Progenitor cell of endocrine pancreas (in vitro differentiated cells): Measurements from ENCODE around the gene OSGIN1. TPM values are rescaled to one million over a fixed set of nuclear protein-coding genes. Genes with fewer than 3 reads are reported as not detected.

Experiments used
- DNase-seq: peaks from one replicate; pipeline ENCODE4 v3.0.0; 2021; ENCODE audit warnings: low spot score; ENCODE audit not compliant: unreplicated experiment
- H3K27ac Mint-ChIP-seq: 2 replicates; pipeline ENCODE4 v1.8.0; 2021; ENCODE audit warnings: mild to moderate bottlenecking, moderate library complexity, mixed read lengths
- H3K27me3 Mint-ChIP-seq: 2 replicates; pipeline ENCODE4 v1.8.0; 2021; ENCODE audit warnings: mixed read lengths
- H3K36me3 Mint-ChIP-seq: 2 replicates; pipeline ENCODE4 v1.8.0; 2022; ENCODE audit warnings: mixed read lengths; ENCODE audit not compliant: insufficient read depth
- H3K4me1 Mint-ChIP-seq: 2 replicates; pipeline ENCODE4 v1.8.0; 2021; ENCODE audit warnings: low read depth, mixed read lengths
- H3K4me3 Mint-ChIP-seq: 2 replicates; pipeline ENCODE4 v1.8.0; 2021; ENCODE audit warnings: low read depth, mild to moderate bottlenecking, moderate library complexity, mixed read lengths
- H3K9me3 Mint-ChIP-seq: 2 replicates; pipeline ENCODE4 v1.8.0; 2021; ENCODE audit warnings: low read depth, mixed read lengths
- CTCF ChIP-seq: fragments of 200-600 bp; sonication (generic); IDR thresholded peaks from one replicate; pipeline ENCODE4 v1.5.0; 2021; ENCODE audit warnings: antibody characterized with exemption, mild to moderate bottlenecking; ENCODE audit not compliant: unreplicated experiment
- total RNA-seq: library from RNA; stranded (reverse); gene quantifications from 2 replicates; pipeline ENCODE4 v1.2.1, GENCODE V29; 2021

OSGIN1 gene
- total RNA-seq, 1 donor from 2014 or later = 2.7 TPM

GRCh38 chr16:83977056-83977815 is 24.2 kb downstream of the OSGIN1 start:
- H3K4me3 Mint-ChIP-seq = no peak overlapping the region
- no peak for DNase-seq
- TF ChIP-seq CTCF = no peak
- H3K9me3 Mint-ChIP-seq = peaks cover 17% of the 10 kb centered on the region
- H3K4me1 Mint-ChIP-seq = no peaks in the 10 kb centered on the region
- H3K27me3 Mint-ChIP-seq = peaks cover 9% of the 10 kb centered on the region
- H3K36me3 Mint-ChIP-seq = peaks cover 6% of the 10 kb centered on the region
- H3K27ac Mint-ChIP-seq = no peak overlapping the region

- peaks cover 22% of the 10 kb centered on the region for H3K9me3 Mint-ChIP-seq
- peaks cover 6% of the 10 kb centered on the region for H3K36me3 Mint-ChIP-seq
- H3K4me3 Mint-ChIP-seq = no peak overlapping the region
- no peak overlapping the region for H3K27ac Mint-ChIP-seq
- no peak for DNase-seq
- no peak for TF ChIP-seq CTCF
- peaks cover 9% of the 10 kb centered on the region for H3K27me3 Mint-ChIP-seq
- no peaks in the 10 kb centered on the region for H3K4me1 Mint-ChIP-seq
Observed at GRCh38 chr16:83978401-83978904, 25.4 kb downstream of the OSGIN1 start.

- Mint-ChIP-seq H3K4me3 (no peak overlapping the region), H3K9me3 (peaks cover 22% of the 10 kb centered on the region), H3K4me1 (no peaks in the 10 kb centered on the region), H3K27me3 (peaks cover 6% of the 10 kb centered on the region), H3K36me3 (peaks cover 6% of the 10 kb centered on the region), H3K27ac (no peak overlapping the region)
- no peak for TF ChIP-seq CTCF
- no peak for DNase-seq
Observed at GRCh38 chr16:83979441-83979840, 26.4 kb downstream of the OSGIN1 start.

GRCh38 chr16:83980794-83981193 is 27.8 kb downstream of the OSGIN1 start:
- H3K27me3 Mint-ChIP-seq = peaks cover 4% of the 10 kb centered on the region

GRCh38 chr16:83981799-83982198 is 28.8 kb downstream of the OSGIN1 start:
- H3K9me3 Mint-ChIP-seq = peaks cover 22% of the 10 kb centered on the region
- no peaks in the 10 kb centered on the region for H3K4me1 Mint-ChIP-seq
- H3K36me3 Mint-ChIP-seq = peaks cover 6% of the 10 kb centered on the region
- no peak for DNase-seq
- H3K27me3 Mint-ChIP-seq = no peaks in the 10 kb centered on the region
- no peak overlapping the region for H3K4me3 Mint-ChIP-seq
- no peak overlapping the region for H3K27ac Mint-ChIP-seq
- no peak for TF ChIP-seq CTCF

More at GRCh38 chr16:83980794-83981193, 27.8 kb downstream of the OSGIN1 start:
- Mint-ChIP-seq H3K4me1 (no peaks in the 10 kb centered on the region), H3K4me3 (no peak overlapping the region), H3K36me3 (peaks cover 6% of the 10 kb centered on the region), H3K9me3 (peaks cover 22% of the 10 kb centered on the region), H3K27ac (no peak overlapping the region)
- TF ChIP-seq CTCF = no peak
- DNase-seq = no peak
